Hematopoietic multipotent progenitor cell treated with erythropoietin and hydrocortisone succinate and interleukin-3 and kit ligand, for 17 days (in vitro differentiated cells): ENCODE results near the gene EZH2.

Source experiments
- DNase-seq: peaks from one replicate; pipeline ENCODE4 v3.0.0-alpha.2; 2015; ENCODE audit warnings: low spot score

The EZH2 gene

DNA sequence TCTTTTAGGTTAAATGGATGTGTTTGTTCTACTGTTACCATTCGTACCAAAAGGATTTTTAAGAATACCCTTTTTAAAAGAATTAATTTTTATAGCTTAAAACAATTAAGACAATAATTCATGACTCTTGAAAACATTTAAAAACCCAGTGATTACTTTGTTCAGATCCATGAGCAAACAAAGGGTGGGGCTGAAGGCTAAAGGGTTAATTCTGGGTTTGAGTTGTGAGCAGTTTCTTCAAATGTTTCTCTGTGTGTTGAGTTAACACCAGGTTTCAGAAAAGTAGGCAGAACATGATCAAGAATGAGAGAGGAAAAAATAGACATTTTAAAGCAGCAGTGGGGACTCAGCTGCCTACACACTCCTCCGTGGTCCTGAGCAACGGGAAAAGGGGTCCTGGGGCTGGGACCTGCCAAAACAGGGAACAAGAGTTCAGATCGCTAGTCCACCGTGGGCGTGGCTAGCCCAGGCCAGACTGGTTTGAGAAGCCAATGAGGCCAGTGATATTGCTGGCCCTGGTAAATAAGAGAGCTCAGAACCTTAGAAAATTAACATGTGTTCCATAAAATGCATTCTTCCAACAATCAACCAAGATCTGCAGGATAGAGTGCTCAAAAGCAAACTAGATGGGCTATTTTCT lies 14.9 kb upstream of the EZH2 start:
- DNase-seq = no peak

DNA sequence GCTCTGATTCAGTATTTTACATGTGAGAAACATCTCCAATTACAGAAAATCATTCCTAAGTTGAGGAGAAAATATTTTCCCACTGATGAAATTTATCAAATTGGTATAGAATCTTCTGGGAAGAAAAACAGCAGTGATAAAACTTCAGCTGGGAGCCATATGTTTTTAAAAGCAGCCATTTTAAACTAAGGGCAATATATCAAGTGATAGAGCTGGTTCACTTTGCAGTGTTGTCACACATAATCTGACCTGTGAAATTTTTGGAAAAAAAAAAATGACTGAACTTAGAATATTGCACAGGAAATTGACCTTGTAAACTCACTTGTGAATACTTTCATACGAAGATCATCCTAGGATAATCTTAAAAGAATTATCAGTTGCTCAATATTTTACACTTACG lies 10.5 kb upstream of the EZH2 start:
- DNase-seq = no peak

GRCh38 chr7:148893071-148893470 lies 9.0 kb upstream of the EZH2 start:
- no peak for DNase-seq

DNA sequence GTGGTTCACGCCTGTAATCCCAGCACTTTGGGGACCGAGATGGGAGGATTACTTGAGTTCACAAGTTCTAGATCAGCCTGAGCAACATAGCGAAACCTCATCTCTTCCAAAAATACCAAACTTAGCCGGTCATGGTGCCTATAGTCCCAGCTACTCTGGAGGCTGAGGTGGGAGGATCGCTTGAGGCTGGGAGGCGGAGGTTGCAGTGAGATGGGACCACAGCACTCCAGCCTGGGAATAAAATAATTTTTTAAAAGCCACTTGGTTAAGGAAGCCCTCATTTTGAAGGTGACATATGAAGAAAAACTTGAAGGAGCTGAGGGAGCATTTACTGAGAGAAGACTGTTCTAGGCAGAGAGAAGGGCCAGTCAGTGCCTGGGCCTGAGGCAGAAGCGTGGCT lies 4.2 kb upstream of the EZH2 start:
- no peak for DNase-seq

DNA sequence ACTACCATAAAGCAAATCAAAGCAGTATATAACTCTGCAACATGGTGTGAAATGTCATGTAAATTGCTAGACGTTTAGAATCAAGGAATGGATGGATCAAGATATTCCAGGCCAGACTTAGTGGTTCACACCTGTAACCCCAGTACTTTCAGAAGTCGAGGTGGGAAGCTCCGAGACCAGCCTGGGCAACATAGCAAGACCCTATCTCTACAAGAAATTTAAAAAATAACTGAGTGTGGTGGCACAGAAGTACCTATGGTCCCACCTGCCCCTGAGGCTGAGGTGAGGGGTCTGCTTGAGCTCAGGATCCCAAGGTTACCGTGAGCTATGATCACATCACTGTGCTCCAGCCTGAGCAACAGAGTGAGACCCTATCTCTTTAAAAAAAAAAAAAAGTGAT lies 2.8 kb upstream of the EZH2 start:
- no peak for DNase-seq

- peak; percentile 89 for DNase-seq
Measured at GRCh38 chr7:148884299-148885022, 370 bp upstream of the EZH2 start.

DNA sequence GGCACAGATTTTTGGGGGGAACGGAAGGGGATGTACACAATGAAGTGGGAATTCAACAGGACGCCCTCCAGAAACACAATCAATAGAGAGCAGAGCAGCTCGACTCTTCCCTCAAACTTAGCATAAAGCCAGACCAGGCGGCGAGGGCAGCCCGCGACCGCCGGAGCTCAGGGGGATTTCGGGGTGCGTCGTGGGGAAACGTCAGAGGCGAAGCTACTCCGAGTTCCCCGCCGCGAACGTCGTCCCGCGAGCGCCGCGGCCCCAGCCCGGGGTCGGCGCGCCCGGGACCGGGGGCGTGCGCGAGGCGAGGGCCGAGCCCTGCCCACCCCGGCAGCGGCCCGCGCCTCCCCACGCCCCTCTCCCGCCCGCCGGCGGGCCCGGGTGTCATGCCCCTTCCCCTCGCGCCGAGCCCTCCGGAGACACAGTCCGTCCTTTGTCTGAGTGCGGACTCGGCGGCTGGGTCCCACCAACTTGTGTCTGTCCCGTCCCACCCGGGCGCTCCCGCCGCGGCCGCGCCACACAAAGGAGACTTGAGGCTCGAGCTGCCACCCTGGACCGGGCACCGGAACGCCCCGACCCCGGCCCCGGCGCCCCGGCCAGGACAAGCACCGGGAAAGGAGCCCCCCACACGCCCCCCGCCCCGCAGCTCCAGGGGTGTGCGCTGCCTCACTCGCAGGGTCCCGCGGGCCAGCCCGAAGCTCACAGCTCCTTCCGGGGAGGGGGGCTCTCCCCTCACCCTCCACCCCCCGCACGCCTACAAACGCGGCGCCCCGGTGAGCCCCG lies 634 bp downstream of the EZH2 start:
- peak; percentile 35 for DNase-seq

GRCh38 chr7:148882841-148883265 lies 1.2 kb downstream of the EZH2 start:
- DNase-seq = peak; percentile 46

DNA sequence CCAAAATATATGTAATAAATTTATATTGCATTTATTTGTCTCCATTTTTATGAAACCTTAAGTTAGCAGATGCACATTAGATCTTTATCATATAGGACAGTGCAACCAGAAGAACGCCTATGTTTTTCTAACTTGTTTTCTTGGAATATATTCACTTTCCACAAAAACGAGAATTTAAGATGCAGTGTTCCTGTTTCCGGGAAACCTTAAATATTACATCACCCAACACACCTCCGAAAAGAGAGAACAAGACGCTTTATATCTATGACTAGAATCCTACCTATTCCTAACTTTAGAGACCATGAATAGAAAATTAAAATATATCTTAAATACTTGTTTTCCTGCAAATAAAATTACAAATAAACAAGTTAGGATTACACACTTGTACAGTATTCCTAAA lies 1.9 kb downstream of the EZH2 start:
- DNase-seq = no peak

- DNase-seq = no peak
Measured at GRCh38 chr7:148878317-148878716, 5.8 kb downstream of the EZH2 start.

DNA sequence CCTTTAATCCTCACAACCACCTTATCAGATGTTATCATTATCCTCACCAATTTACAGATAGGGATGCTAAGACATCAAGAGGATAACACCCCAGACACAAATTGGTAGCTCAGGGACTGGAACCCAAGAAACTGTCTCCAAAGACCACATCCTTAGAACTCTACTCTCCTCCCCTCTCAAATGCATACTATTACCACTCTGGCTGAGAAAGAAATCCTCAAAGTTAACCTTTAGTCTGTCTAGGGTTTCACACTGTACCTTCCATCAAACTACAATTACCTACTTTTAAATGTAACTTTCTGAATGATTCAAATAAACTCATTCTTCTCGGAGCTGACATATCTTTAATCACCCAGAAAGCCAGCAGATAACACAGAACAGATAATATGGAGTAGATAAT lies 6.6 kb downstream of the EZH2 start:
- no peak for DNase-seq

DNA sequence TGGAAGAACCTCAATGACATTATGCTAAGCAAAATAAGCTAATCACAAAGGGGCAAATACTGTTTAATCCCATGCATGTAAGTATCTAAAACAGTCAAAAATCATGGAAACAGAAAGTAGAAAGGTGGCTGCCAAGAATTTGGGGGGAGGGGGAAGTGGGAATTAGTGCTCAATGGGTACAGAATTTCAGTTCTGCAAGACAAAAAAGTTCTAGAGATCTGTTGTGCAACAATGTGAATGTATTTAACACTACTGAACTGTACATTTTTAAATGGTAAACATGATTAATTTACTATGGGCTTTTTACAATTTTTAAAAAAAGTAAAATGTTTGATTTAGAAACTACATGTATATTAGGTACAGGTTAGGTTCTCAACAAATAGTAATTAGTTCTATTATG lies 11.9 kb downstream of the EZH2 start:
- no peak for DNase-seq

DNA sequence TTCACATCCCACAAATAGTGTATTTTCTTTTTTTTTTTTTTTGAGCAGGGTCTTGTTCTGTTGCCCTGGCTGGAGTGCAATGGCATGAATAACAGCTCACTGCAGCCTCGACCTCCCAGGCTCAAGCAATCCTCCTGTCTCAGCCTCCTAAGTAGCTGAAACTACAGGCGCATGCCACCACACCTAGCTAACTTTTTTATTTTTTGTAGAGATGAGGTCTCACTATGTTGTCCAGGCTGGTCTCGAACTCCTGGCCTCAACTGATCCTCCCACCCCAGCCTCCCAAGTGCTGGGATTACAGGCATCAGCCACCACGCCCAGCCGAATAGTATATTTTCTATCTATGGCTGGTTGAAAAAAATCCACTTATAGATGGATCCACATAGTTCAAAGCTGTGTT lies 12.5 kb downstream of the EZH2 start:
- DNase-seq = no peak

DNA sequence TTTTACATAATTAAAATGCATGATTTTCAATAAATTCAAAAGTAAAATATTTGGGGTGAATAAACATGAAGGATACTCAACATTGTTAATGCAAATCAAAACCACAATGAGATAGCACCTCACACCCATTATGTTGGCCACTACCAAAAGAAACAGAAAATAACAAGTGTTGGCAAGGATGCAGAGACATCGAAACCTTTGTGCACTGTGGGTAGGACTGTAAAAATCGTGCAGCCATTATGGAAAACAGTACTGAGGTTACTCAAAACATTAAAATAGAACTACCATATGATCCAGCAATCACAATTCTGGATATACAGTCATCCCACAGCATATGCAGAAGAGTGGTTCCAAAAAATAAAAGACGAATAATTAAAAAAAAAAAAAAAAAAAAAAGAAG lies 13.1 kb downstream of the EZH2 start:
- DNase-seq = no peak

GRCh38 chr7:148868378-148868674 lies 15.8 kb downstream of the EZH2 start:
- no peak for DNase-seq

GRCh38 chr7:148867596-148868377 lies 16.3 kb downstream of the EZH2 start:
- no peak for DNase-seq

GRCh38 chr7:148866362-148866761 lies 17.7 kb downstream of the EZH2 start:
- DNase-seq = no peak

GRCh38 chr7:148865283-148865682 lies 18.8 kb downstream of the EZH2 start:
- DNase-seq = no peak

DNA sequence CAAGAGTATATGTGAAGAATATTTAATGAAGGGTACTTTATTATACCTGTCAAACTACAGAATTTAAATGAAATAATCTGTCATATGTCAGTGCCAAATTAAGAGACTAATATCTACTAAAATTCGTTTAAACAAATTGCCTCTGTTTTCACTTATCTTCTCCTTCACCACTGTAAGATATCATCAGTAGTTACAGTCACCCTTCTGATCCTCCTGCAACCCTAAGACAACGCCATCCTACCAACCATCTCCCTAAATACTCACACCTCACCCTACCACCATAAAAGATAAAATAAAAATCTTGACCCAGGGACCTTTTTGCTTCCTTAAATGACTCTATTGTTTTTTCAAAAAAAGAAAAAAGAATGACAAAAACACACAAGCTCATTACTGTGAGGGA lies 20.8 kb downstream of the EZH2 start:
- DNase-seq = no peak

DNA sequence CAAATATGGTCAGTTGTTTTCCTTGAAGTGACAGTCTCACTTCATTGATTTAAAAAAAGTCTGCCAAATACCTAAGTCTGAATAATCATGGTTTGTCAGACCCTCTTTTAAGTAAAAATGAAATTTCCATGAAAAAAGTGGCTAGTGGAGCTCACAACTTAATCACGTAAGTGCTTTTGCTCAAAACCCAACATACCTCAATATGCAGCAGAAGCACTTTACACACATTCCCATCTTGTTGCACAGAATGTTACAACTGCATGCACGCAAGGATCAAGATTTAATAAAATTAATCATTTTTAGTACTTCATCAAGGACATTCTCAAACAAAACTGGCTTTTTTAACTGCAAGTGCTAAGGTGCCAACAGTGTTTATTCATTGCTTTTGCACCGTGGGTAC lies 21.6 kb downstream of the EZH2 start:
- no peak for DNase-seq

GRCh38 chr7:148858489-148858888 lies 25.6 kb downstream of the EZH2 start:
- no peak for DNase-seq

- no peak for DNase-seq
Measured at GRCh38 chr7:148856891-148857290, 27.2 kb downstream of the EZH2 start.

DNA sequence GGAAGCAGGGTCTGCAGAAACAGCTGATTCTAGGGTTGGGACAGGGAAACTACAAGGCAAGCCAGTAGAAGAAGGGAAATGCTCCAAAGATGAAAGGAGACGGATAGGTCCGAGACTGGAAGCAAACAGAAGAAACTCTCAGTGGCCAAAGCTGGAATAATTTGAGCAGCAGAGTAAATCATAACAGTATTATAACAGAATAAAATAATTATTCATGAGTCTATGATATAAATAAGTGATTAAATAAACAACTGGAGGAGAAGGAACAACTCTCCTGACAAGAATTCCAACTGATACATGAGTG lies 27.6 kb downstream of the EZH2 start:
- no peak for DNase-seq
